Cortex of kidney (tissue), 1 donor: ENCODE measurements around the gene ZNF581.

Experiments used
- DNase-seq: peaks from one replicate; lab custom pipeline; 2025; lab: John Stamatoyannopoulos, UW

ZNF581 gene

DNA sequence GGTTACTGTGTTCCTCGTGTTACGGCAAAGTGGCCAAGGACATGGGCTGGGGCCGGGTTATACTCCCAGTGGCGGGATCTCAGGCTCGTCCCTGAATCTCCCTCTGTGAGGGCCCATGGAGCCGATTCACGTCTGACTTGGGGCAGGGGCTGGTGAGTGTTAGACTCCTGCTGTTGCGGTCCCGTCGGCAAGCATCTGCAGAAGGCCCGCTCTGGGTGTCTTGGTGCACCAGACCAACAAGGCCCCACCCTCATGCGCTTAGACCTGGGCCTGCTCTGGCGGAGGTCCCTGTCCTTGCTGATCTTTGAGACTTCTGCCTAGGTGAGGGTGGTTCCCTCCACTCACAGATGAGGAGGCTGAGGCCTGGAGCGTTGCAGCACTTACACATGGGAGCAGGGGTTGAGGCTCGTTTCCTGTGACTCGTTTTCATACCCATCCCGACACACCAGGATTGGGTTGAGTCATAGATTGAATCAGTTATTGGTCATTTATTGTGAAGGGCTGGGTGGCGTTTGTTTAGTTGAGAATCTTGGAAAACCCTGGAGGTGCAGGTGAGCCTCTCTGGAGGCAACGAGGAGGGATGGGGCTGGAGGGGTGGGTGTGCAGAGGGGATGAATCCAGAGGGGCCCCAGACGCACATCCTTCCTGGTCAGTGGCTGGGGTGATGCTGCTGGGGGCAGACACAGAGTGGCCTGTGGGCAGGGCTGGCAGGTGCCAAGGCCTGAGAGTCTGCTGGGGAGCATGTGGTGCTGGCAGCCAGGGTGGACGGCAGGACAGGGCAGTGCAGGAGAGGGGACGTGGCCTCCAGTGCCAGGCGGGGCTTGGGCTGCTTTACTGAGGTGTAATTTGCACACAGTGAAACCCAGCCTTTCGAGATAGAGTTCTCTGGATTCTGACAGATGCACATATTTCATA lies 36.2 kb downstream of the ZNF581 start:
- DNase-seq = no peak

DNA sequence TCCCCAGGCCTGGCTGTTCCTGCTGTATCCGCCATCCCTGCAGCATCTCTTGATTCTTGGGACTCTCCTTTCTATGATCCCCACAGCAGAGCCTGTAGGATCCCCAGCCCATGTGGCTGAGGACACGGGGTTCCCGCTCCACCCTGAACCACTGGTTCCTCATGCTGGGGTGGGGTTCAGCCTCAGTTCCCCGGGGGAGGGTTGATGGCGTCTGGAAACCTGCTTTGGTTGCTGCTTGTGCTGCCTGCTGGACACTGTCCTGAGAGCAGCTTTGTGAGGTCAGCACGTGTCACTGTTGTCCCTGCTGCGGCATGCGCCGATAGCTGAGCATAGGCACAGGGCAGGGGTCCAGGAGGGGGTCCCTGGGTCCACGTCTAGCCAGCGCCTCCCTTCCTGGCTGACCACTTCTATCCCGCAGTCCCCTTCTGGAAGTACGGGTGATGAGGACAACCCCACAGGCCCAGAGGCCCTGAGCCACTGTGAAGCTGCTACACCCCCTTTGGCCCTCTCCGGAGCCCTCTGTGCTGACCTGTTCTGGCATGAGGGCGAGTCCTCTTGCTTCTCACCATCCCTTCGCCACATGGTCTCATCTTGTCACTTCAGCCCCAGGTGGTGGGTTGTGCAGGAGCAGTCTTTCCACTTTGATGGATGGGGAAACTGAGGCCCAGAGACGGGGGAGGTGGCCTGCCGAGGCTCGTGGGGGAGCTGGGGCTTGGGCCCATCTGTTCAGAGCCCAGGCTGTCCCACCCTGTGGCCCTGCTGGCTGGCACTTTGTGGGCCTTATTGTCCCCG lies 37.1 kb downstream of the ZNF581 start:
- DNase-seq = no peak

GRCh38 chr19:55681131-55682092 lies 38.0 kb downstream of the ZNF581 start:
- DNase-seq = no peak

DNA sequence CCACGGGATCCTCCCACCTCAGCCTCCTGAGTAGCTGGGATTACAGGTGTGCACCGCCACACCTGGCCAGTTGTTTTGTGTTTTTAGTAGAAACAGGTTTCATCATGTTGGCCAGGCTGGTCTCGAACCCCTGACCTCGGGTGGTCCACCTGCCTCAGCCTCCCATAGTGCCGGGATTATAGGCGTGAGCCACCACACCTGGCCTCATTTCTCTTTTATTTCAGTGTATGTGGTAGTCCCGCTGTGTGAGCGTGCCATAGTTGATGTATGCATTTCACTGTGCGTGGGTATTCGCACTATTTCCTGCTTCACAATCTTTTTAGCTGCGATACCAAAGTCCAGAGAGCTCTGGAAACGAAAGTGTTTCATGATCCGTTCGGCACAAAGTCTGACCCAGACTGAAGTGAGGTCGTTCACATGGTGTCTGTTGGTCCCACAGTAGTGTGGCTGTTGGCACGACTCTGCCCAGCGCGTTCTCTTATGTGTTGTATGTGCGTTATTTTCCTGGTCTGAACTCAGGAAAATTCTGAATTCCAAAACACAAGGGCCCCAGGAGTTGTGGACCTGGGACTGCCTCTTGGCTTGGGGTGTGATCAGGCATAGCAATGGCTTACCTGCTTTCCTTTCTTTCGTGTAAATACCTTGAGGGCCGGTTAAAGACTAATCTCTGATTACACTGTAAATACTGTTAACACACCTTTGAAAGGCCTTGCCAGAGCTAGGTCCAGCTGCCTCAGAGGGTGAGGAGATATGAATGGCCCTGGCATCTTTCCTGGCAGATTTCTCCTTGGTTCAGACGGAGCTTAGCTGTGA lies 40.2 kb downstream of the ZNF581 start:
- no peak for DNase-seq

GRCh38 chr19:55684946-55685681 lies 41.7 kb downstream of the ZNF581 start:
- DNase-seq = no peak

DNA sequence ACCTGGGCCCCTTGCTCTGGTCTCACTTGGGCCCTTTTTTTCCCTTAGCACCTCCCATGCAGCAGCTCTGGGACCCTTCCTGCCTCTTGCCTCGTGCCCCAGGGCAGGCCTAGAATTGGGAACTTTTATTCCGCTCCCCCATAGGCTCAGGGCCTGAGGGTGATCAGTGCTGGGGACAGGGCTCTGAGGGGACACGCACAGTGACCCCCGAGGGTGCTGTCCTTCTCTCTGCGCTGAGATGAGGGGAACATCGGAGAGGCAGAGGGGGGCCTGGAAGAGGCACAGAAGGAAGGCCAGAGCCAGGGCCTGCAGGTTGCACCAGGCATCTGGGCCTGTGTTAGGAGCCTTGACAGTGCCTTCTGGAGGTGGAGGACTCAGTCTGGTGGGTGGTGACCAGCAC lies 42.3 kb downstream of the ZNF581 start:
- no peak for DNase-seq

GRCh38 chr19:55686311-55687050 lies 43.0 kb downstream of the ZNF581 start:
- DNase-seq = no peak

DNA sequence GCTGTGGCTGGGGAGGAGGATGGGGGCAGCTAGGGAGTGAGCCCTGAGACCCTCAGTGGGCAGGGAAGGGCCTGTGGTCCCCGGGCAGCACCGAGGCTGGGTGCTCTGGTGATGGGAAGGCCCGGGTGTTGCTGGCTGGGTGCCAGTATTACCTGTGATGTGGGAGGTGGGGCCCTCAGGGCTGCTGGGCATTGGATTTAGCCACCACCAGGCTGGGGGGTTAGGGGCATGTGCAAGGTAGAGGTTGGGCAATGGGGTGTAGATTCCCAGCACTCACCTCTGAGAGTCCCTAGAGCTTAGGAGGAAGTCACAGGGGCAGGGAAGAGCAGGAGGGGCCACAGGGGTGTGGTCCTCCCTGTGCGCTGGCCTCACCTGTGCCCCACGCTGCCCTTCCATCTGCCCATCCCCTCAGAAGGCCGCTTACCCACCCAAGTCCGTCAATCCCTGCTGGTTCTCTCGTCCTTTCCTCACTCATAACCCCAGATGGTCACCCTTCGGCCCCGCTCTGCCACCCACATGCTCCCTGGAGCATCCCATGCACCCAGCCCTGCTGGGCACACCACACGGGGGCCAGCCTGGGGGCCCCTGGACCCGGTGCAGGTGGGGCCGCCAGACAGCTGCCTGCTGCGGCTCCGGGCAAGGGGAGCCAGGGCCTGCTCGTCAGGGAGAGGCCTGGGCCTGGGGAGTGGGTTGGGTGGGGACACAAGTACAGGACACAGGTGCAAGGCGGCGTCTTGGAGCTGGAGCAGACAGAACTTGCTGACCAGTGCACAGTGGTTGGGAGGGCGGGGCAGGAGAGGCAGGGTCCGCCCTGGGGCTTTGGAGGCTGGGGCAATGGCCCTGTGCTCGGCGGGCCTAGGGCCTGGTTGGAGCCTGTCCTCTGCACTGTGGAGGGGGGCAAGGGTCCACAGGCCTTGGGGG lies 44.1 kb downstream of the ZNF581 start:
- no peak for DNase-seq

DNA sequence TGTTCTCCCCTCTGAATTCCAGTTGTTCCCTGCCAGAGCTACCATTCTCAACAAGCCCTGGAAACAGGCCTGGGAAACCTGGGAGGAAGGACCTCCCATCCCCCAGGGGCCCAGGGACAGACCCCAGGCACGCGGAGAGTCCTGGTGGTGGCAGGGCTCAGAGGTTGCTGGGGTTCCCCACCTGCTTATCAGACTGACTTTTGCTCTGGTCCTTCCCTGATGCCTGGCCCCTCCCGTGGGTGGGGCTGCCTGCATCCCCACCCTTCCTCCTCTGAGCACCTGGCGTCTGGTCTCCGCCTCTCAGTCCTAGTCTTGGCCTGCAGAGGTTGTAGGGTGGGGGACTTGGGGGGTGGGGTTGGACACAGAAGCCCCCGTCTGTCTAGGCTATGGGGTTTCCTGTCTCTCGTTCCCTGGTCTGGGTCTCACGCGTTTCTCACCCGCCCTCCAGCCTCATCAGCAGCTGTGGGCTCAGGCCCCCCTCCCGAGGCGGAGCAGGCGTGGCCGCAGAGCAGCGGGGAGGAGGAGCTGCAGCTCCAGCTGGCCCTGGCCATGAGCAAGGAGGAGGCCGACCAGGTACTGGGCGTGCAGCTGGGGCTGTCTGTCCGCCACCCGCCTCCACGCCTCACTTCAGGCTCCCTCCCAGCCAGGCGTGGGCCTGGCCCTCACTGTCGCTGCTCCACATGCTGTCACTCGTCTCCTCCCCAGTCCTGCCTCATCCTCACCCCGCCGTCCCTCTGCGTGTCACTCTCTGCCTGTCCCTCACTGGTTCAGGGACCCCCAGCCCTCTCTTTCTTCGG lies 45.2 kb downstream of the ZNF581 start:
- no peak for DNase-seq

GRCh38 chr19:55689411-55690108 lies 46.1 kb downstream of the ZNF581 start:
- DNase-seq = no peak

GRCh38 chr19:55690109-55690768 lies 46.8 kb downstream of the ZNF581 start:
- no peak for DNase-seq

- DNase-seq = no peak
Measured at GRCh38 chr19:55690769-55691545, 47.5 kb downstream of the ZNF581 start.

GRCh38 chr19:55691561-55692481 lies 48.4 kb downstream of the ZNF581 start:
- DNase-seq = no peak

GRCh38 chr19:55692681-55693081 lies 49.2 kb downstream of the ZNF581 start:
- DNase-seq = no peak
